ENCODE data around the gene ELF5.

GRCh38 chr11:34525888-34526657 is 12.5 kb upstream of the ELF5 start:
- no peak for TF ChIP-seq ZNF274 (IDR thresholded peaks at IDR 0.05; ENCODE audit: low read depth, low read length)
- TF ChIP-seq YY1 (IDR thresholded peaks at IDR 0.05; ENCODE audit: insufficient read depth, insufficient read length) = no peak

All from NT2/D1 (cell line).